ENCODE data around the gene POMT2.

- TF ChIP-seq CTCF (IDR thresholded peaks at IDR 0.05), result no peak
- TF ChIP-seq POLR2A (IDR thresholded peaks at IDR 0.05), result no peak
- no peak for TF ChIP-seq POLR2AphosphoS5 (IDR thresholded peaks at IDR 0.05)
Measured at GRCh38 chr14:77276295-77276935, 44.3 kb downstream of the POMT2 start.
